Fibroblast of pulmonary artery (primary cell): ENCODE results near the gene TMEM79.

Source experiments
- DNase-seq: peaks from one replicate; pipeline ENCODE4 v3.0.0-alpha.2; 2010; ENCODE audit warnings: low read depth
- H3K4me3 ChIP-seq: replicated peaks from 2 replicates; pipeline ENCODE4 v1.5.1; 2011; ENCODE audit warnings: low read depth, mild to moderate bottlenecking, control low read depth, low read length, moderate library complexity
- CTCF ChIP-seq: IDR thresholded peaks from 2 replicates; pipeline ENCODE4 v1.5.1; 2011; ENCODE audit warnings: mild to moderate bottlenecking, control low read depth, low read length, inconsistent platforms; ENCODE audit errors: missing control alignments

The TMEM79 gene

GRCh38 chr1:156244712-156245111 is 39.4 kb upstream of the TMEM79 start:
- DNase-seq, result no peak
- H3K4me3 ChIP-seq, result no peak overlapping the region
- TF ChIP-seq CTCF, result no peak

GRCh38 chr1:156245451-156246232 is 38.5 kb upstream of the TMEM79 start:
- no peak for DNase-seq
- H3K4me3 ChIP-seq, result peak overlapping the region; percentile 28
- no peak for TF ChIP-seq CTCF

GRCh38 chr1:156246241-156246780 is 37.8 kb upstream of the TMEM79 start:
- no peak for DNase-seq
- no peak for TF ChIP-seq CTCF
- no peak overlapping the region for H3K4me3 ChIP-seq

GRCh38 chr1:156246781-156247459 is 37.2 kb upstream of the TMEM79 start:
- no peak for TF ChIP-seq CTCF
- no peak for DNase-seq
- H3K4me3 ChIP-seq, result no peak overlapping the region

GRCh38 chr1:156247460-156248322 is 36.4 kb upstream of the TMEM79 start, which contains the start of gene PAQR6:
Gene PAQR6, minus strand, starts transcription at chr1:156248056. Its CDS starts 1,325 bp downstream, at chr1:156246731.
- DNase-seq, result no peak
- TF ChIP-seq CTCF, result no peak
- no peak within 1 kb of the TSS for H3K4me3 ChIP-seq

- DNase-seq, result no peak
- no peak for TF ChIP-seq CTCF
- no peak overlapping the region for H3K4me3 ChIP-seq
Measured at GRCh38 chr1:156248323-156248683, 35.8 kb upstream of the TMEM79 start.
